SU-DHL-6 (cell line): Measurements from ENCODE around the gene CLCN4.

Experiments used
- H2AFZ ChIP-seq: fragments of 200-600 bp; sonication (generic); 2 replicates; pipeline ENCODE4 v1.6.1; 2014; ENCODE audit warnings: low read depth, mild to moderate bottlenecking, moderate library complexity, mixed read lengths, antibody characterized with exemption, low read length; ENCODE audit not compliant: severe bottlenecking
- H3F3A ChIP-seq: fragments of 200-600 bp; shearing (Covaris generic); 2 replicates; pipeline ENCODE4 v1.6.0; 2016; ENCODE audit warnings: antibody characterized with exemption, mild to moderate bottlenecking; ENCODE audit not compliant: insufficient read depth
- H3K27ac ChIP-seq: fragments of 200-600 bp; sonication (generic); 2 replicates; pipeline ENCODE4 v1.5.1; 2016; ENCODE audit warnings: low read depth, mild to moderate bottlenecking, low read length, moderate library complexity, mixed read lengths
- H3K27me3 ChIP-seq: fragments of 200-600 bp; sonication (generic), shearing (Covaris generic); 2 replicates; pipeline ENCODE4 v1.6.0; 2014; ENCODE audit warnings: mild to moderate bottlenecking, low read length
- H3K36me3 ChIP-seq: fragments of 200-600 bp; sonication (generic); 2 replicates; pipeline ENCODE4 v1.6.1; 2014; ENCODE audit warnings: mild to moderate bottlenecking, low read length, mixed read lengths
- H3K4me2 ChIP-seq: fragments of 300-600, 200-600 bp; shearing (Covaris generic), sonication (generic); 2 replicates; pipeline ENCODE4 v1.6.0; 2014; ENCODE audit warnings: low read length, low read depth, mild to moderate bottlenecking; ENCODE audit not compliant: poor library complexity, severe bottlenecking
- H3K4me3 ChIP-seq: fragments of 200-600 bp; sonication (generic); 2 replicates; pipeline ENCODE4 v1.5.1; 2014; ENCODE audit warnings: antibody characterized with exemption, low read length, mild to moderate bottlenecking, mixed read lengths; ENCODE audit not compliant: insufficient read depth, poor library complexity, severe bottlenecking
- H3K79me2 ChIP-seq: fragments of 200-600 bp; sonication (generic); 2 replicates; pipeline ENCODE4 v1.6.1; 2014; ENCODE audit warnings: mild to moderate bottlenecking, low read length, moderate library complexity; ENCODE audit not compliant: insufficient read depth
- H3K9ac ChIP-seq: fragments of 200-600 bp; sonication (generic); 2 replicates; pipeline ENCODE4 v1.7.0; 2014; ENCODE audit warnings: mild to moderate bottlenecking, low read length
- H3K9me2 ChIP-seq: fragments of 200-600 bp; sonication (generic); replicated peaks from 2 replicates; pipeline ENCODE4 v1.6.1; 2014; ENCODE audit warnings: low read length; ENCODE audit not compliant: insufficient read depth
- H3K9me3 ChIP-seq: fragments of 200-600 bp; sonication (generic); 2 replicates; pipeline ENCODE4 v1.6.1; 2014; ENCODE audit warnings: low read length, mixed read lengths; ENCODE audit not compliant: insufficient read depth
- H4K20me1 ChIP-seq: fragments of 200-600 bp; sonication (generic); 2 replicates; pipeline ENCODE4 v1.6.1; 2014; ENCODE audit warnings: low read depth, mild to moderate bottlenecking, antibody characterized with exemption, low read length, moderate library complexity, mixed read lengths
- CTCF ChIP-seq: fragments of 200-600 bp; sonication (generic); IDR thresholded peaks from one replicate; pipeline ENCODE4 v1.5.1; 2017; ENCODE audit warnings: antibody characterized with exemption, mild to moderate bottlenecking, low read length, moderate library complexity; ENCODE audit not compliant: insufficient read depth, poor library complexity, severe bottlenecking
- EZH2phosphoT487 ChIP-seq: fragments of 200-600 bp; sonication (generic), shearing (Covaris generic); conservative IDR thresholded peaks from 2 replicates; pipeline ENCODE4 v1.6.1; 2018; ENCODE audit warnings: mild to moderate bottlenecking, antibody characterized with exemption, low read length, moderate library complexity, mixed read lengths

The CLCN4 gene

GRCh38 chrX:10124506-10125247 is 32.1 kb upstream of the CLCN4 start:
- no peak overlapping the region for H3K4me2 ChIP-seq
- H3K9me2 ChIP-seq = no peaks in the 10 kb centered on the region
- peaks cover 9% of the 10 kb centered on the region; the same call in 1 of the 2 replicates for H3K36me3 ChIP-seq
- H3K9ac ChIP-seq = no peak overlapping the region
- no peak overlapping the region for H3K4me3 ChIP-seq
- no peaks in the 10 kb centered on the region for H3K9me3 ChIP-seq
- no peaks in the 10 kb centered on the region for H3K27me3 ChIP-seq
- no peak overlapping the region for H3K27ac ChIP-seq
- peaks cover 17% of the 10 kb centered on the region; the same call in 1 of the 2 replicates for H3F3A ChIP-seq
- H2AFZ ChIP-seq = no peak overlapping the region
- no peaks in the 10 kb centered on the region; the same call in 1 of the 2 replicates for H3K79me2 ChIP-seq
- H4K20me1 ChIP-seq = no peaks in the 10 kb centered on the region
- TF ChIP-seq CTCF (no peak), EZH2phosphoT487 (no peak)

- no peaks in the 10 kb centered on the region for H3K9me2 ChIP-seq
- no peaks in the 10 kb centered on the region; the same call in 1 of the 2 replicates for H3K79me2 ChIP-seq
- no peak overlapping the region for H2AFZ ChIP-seq
- TF ChIP-seq CTCF = no peak
- no peak for TF ChIP-seq EZH2phosphoT487
- H3F3A ChIP-seq = peaks cover 11% of the 10 kb centered on the region; the same call in 1 of the 2 replicates
- no peak overlapping the region for H3K27ac ChIP-seq
- no peaks in the 10 kb centered on the region for H4K20me1 ChIP-seq
- no peak overlapping the region for H3K9ac ChIP-seq
- no peak overlapping the region for H3K4me2 ChIP-seq
- H3K4me3 ChIP-seq = no peak overlapping the region
- no peaks in the 10 kb centered on the region for H3K27me3 ChIP-seq
- no peaks in the 10 kb centered on the region for H3K9me3 ChIP-seq
- peaks cover 4% of the 10 kb centered on the region; the same call in 1 of the 2 replicates for H3K36me3 ChIP-seq
These were observed 31.5 kb upstream of the CLCN4 start for GRCh38 chrX:10125248-10125615.

GRCh38 chrX:10126044-10126443 is 30.7 kb upstream of the CLCN4 start:
- H2AFZ ChIP-seq = no peak overlapping the region
- no peak overlapping the region for H3K27ac ChIP-seq
- H3K9ac ChIP-seq = no peak overlapping the region
- no peaks in the 10 kb centered on the region; the same call in 1 of the 2 replicates for H3K79me2 ChIP-seq
- no peaks in the 10 kb centered on the region for H3K9me2 ChIP-seq
- peaks cover 2% of the 10 kb centered on the region; the same call in 1 of the 2 replicates for H3K36me3 ChIP-seq
- H4K20me1 ChIP-seq = no peaks in the 10 kb centered on the region
- no peak overlapping the region for H3K4me3 ChIP-seq
- TF ChIP-seq CTCF (no peak), EZH2phosphoT487 (no peak)
- peaks cover 5% of the 10 kb centered on the region; the same call in 1 of the 2 replicates for H3F3A ChIP-seq
- H3K27me3 ChIP-seq = no peaks in the 10 kb centered on the region
- no peak overlapping the region for H3K4me2 ChIP-seq
- H3K9me3 ChIP-seq = no peaks in the 10 kb centered on the region
